Peyer's patch (tissue), 4 donors: ENCODE data around the gene ARHGEF1.

Source experiments
- CTCF ChIP-seq, 6 experiments: fragments of 450-650 bp in 4 of 6; fragments of 200-600 bp in 2 of 6; sonication (generic) in 1 of 6; IDR thresholded peaks; one replicate each; pipeline ENCODE4 v1.5.1; 2017 to 2019; ENCODE audit warnings: antibody characterized with exemption in 6 of 6, mild to moderate bottlenecking in 3 of 6, moderate library complexity in 1 of 6
- POLR2A ChIP-seq, 2 donors: fragments of 450-650 bp; IDR thresholded peaks; one replicate each; pipeline ENCODE4 v1.5.1; 2017; ENCODE audit warnings: antibody characterized with exemption in 2 of 2, mild to moderate bottlenecking in 2 of 2, moderate library complexity in 2 of 2

DNA sequence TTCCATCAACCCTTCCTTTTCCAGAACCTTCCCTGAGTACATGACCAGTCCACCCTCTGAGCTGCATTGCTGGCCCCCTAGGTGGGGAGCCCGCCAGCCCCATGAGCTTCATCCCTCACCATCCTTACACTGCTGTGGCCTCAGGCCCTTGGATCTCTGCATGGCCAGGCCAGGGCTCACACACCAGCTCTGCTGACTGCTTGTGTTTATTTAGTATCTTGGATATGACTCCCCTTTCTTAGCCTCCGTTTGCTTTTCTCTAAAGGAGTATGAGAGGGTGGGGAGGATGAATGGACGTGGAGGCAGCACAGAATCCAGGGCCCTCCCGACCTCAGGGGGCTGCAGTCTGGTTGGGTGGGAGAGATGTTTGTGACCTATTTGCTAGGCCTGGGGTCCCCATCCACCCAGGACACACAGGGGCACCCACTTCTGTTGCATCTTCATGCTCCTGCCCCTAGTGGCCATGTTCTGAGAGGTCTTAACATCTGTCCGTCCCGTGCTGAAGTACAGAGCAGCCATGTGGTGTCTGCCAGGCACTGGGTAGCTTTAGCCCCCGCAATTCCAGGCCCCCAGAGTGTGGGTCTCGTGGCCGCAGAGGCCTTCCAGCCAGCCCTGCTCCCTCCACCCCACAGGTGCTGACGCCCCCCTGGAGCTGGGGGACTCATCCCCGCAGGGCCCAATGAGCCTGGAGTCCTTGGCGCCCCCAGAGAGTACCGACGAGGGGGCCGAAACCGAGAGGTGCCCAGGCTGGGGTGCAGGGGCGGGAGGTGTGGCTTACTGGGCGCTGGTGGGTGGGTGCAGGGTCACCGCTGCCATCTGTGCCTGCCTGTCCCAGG is 13.0 kb downstream of the ARHGEF1 start:
- TF ChIP-seq CTCF (IDR thresholded peaks at IDR 0.05) (no peak), POLR2A (IDR thresholded peaks at IDR 0.05) (no peak)
